ENCODE measurements around the gene SLCO2B1.

GRCh38 chr11:75163921-75164849 lies 13.3 kb downstream of the SLCO2B1 start:
- TF ChIP-seq, protein P1, sequence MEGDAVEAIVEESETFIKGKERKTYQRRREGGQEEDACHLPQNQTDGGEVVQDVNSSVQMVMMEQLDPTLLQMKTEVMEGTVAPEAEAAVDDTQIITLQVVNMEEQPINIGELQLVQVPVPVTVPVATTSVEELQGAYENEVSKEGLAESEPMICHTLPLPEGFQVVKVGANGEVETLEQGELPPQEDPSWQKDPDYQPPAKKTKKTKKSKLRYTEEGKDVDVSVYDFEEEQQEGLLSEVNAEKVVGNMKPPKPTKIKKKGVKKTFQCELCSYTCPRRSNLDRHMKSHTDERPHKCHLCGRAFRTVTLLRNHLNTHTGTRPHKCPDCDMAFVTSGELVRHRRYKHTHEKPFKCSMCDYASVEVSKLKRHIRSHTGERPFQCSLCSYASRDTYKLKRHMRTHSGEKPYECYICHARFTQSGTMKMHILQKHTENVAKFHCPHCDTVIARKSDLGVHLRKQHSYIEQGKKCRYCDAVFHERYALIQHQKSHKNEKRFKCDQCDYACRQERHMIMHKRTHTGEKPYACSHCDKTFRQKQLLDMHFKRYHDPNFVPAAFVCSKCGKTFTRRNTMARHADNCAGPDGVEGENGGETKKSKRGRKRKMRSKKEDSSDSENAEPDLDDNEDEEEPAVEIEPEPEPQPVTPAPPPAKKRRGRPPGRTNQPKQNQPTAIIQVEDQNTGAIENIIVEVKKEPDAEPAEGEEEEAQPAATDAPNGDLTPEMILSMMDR (IDR thresholded peaks at IDR 0.05; ENCODE audit: insufficient read depth, low read depth, low read length), result no peak
- TF ChIP-seq EZH2 (IDR thresholded peaks at IDR 0.05; ENCODE audit: insufficient read depth, low read length), result no peak
